K562 (cell line): Measurements from ENCODE around the gene MYO3B. TPM values are rescaled to one million over a fixed set of nuclear protein-coding genes. Genes with fewer than 3 reads are reported as not detected.
A peak's percentile ranks its signal among the peaks of the same experiment; 100 is the strongest.

Experiments
- ATAC-seq: fragments of 200-7000 bp; cut with Tn5 transposase; 3 replicates; pipeline ENCODE4 v1.9.1; 2020; ENCODE audit warnings: moderate library complexity
- BruUV-seq: library from RNA; stranded (reverse); fragments of 400-500 nt; replicated peaks from 2 replicates; lab custom pipeline; 2021; lab: Mats Ljungman, UMichigan
- CTCF ChIA-PET: fragments of 300-600 bp; formaldehyde crosslinking; extraction: SDS; loops from one replicate; lab custom pipeline; 2021; ENCODE audit warnings: low intra/inter-chr PET ratio; lab: Yijun Ruan, JAX
- POLR2A ChIA-PET: fragments of 300-600, 350-650 bp; sonication (Branson Sonifier 250); formaldehyde crosslinking; extraction: SDS; loops from one replicate; lab custom pipeline; 2021; ENCODE audit warnings: antibody characterized with exemption, inconsistent platforms; lab: Yijun Ruan, JAX
- DNase-seq, 4 experiments: peaks; one replicate each; pipeline versions ENCODE4 v3.0.0 to v3.0.0-alpha.2; 2011 to 2018; ENCODE audit warnings: low spot score in 3 of 4, mixed read lengths in 3 of 4; ENCODE audit errors: extremely low read depth in 1 of 4
- FAIRE-seq: peaks from 2 replicates; lab custom pipeline; 2011; peaks lifted over from hg19 to GRCh38; lab: Jason Lieb, UNC
- H2AFZ ChIP-seq: 2 replicates; pipeline ENCODE4 v1.6.0; 2011; ENCODE audit warnings: low read depth, low read length, control low read depth, inconsistent platforms
- H3K27ac ChIP-seq: fragments of 200-600 bp; 3 replicates; pipeline ENCODE4 v1.8.0; 2011; ENCODE audit warnings: low read depth, mild to moderate bottlenecking, control low read depth, inconsistent platforms, low read length, moderate library complexity, mixed read lengths; ENCODE audit errors: extremely low read depth
- H3K27me3 ChIP-seq, 2 experiments: fragments of 300-600 bp in 1 of 2; 2 replicates in 1 of 2; 3 replicates in 1 of 2; pipeline versions ENCODE4 v1.6.0 to v1.8.0; 2011; ENCODE audit warnings: inconsistent platforms in 2 of 2, low read length in 2 of 2, mild to moderate bottlenecking in 1 of 2, mixed read lengths in 1 of 2, moderate library complexity in 1 of 2; ENCODE audit not compliant: control insufficient read depth in 2 of 2, insufficient read depth in 2 of 2
- H3K36me3 ChIP-seq: fragments of 300-600 bp; 3 replicates; pipeline ENCODE4 v1.8.0; 2011; ENCODE audit warnings: mild to moderate bottlenecking, low read length, inconsistent platforms; ENCODE audit not compliant: control insufficient read depth, insufficient read depth
- H3K4me1 ChIP-seq, 2 experiments: fragments of 200-600 bp in 1 of 2; replicated peaks in 1 of 2; 2 replicates in 1 of 2; 3 replicates in 1 of 2; pipeline versions ENCODE4 v1.5.1 to v1.8.0; 2011; ENCODE audit warnings: inconsistent platforms in 2 of 2, low read length in 2 of 2, mild to moderate bottlenecking in 1 of 2, mixed read lengths in 1 of 2, moderate library complexity in 1 of 2; ENCODE audit not compliant: control insufficient read depth in 2 of 2, insufficient read depth in 2 of 2
- H3K4me2 ChIP-seq: 2 replicates; pipeline ENCODE4 v1.6.1; 2011; ENCODE audit warnings: low read length, control low read depth, inconsistent platforms, mixed read lengths; ENCODE audit not compliant: insufficient read depth
- H3K4me3 ChIP-seq: fragments of 200-600 bp; sonication (generic), shearing (Covaris generic); 2 replicates; pipeline ENCODE4 v1.5.1; 2016; ENCODE audit warnings: control low read depth, inconsistent platforms
- H3K79me2 ChIP-seq: fragments of 200-600 bp; 3 replicates; pipeline ENCODE4 v1.8.0; 2011; ENCODE audit warnings: low read length, inconsistent platforms; ENCODE audit not compliant: control insufficient read depth, insufficient read depth
- H3K9ac ChIP-seq, 2 experiments: 2 replicates each; pipeline versions ENCODE4 v1.6.0 to v1.6.1; 2011; ENCODE audit warnings: low read depth in 2 of 2, low read length in 2 of 2, control low read depth in 1 of 2, inconsistent platforms in 1 of 2, mild to moderate bottlenecking in 1 of 2, mixed read lengths in 1 of 2; ENCODE audit not compliant: insufficient read depth in 1 of 2
- H3K9me1 ChIP-seq: one replicate; pipeline ENCODE4 v1.6.0; 2011; ENCODE audit warnings: inconsistent platforms, mild to moderate bottlenecking, low read length, moderate library complexity; ENCODE audit not compliant: control insufficient read depth, insufficient read depth
- H3K9me3 ChIP-seq: replicated peaks from 2 replicates; pipeline ENCODE4 v1.5.1; 2011; ENCODE audit warnings: low read depth, low read length, inconsistent platforms; ENCODE audit not compliant: control insufficient read depth, insufficient read depth
- H4K20me1 ChIP-seq: replicated peaks from 2 replicates; pipeline ENCODE4 v1.6.1; 2011; ENCODE audit warnings: low read length, inconsistent platforms, mixed read lengths; ENCODE audit not compliant: control insufficient read depth, insufficient read depth
- C11orf30 ChIP-seq: fragments of 450-650 bp; IDR thresholded peaks from 2 replicates; pipeline ENCODE4 v1.6.1; 2016; ENCODE audit warnings: low read depth, mild to moderate bottlenecking
- GTF2A2 ChIP-seq: IDR thresholded peaks from 2 replicates; pipeline ENCODE4 v1.6.1; 2016; ENCODE audit warnings: mild to moderate bottlenecking, missing genetic modification characterization, missing compliant biosample characterization
- ILF3 ChIP-seq: fragments of 450-650 bp; IDR thresholded peaks from 2 replicates; pipeline ENCODE4 v1.6.1; 2018; ENCODE audit warnings: antibody characterized with exemption, mild to moderate bottlenecking, moderate library complexity, borderline replicate concordance
- MAFG ChIP-seq: fragments of 450-650 bp; conservative IDR thresholded peaks from 2 replicates; pipeline ENCODE4 v1.6.1; 2016; ENCODE audit warnings: missing genetic modification characterization, missing compliant biosample characterization
- MTF1 ChIP-seq: fragments of 250-450 bp; sonication (Bioruptor Pico); IDR thresholded peaks from 2 replicates; pipeline ENCODE4 v1.9.0; 2021; ENCODE audit warnings: moderate library complexity, mild to moderate bottlenecking, inconsistent platforms, borderline replicate concordance
- NR3C1 ChIP-seq: sonication (generic); formaldehyde crosslinking; IDR thresholded peaks from 2 replicates; pipeline ENCODE4 v1.8.1; 2022; ENCODE audit warnings: missing genetic modification reagents
- POLR2G ChIP-seq: fragments of 200-400 bp; formaldehyde crosslinking; IDR thresholded peaks from 2 replicates; pipeline ENCODE4 v1.6.1; 2017; ENCODE audit warnings: low read depth, mild to moderate bottlenecking, antibody characterized with exemption, low read length, moderate library complexity
- SRSF9 ChIP-seq: fragments of 200-400 bp; formaldehyde crosslinking; IDR thresholded peaks from 2 replicates; pipeline ENCODE4 v1.6.1; 2017; ENCODE audit warnings: low read depth, low read length, borderline replicate concordance
- YBX1 ChIP-seq: fragments of 450-650 bp; IDR thresholded peaks from 2 replicates; pipeline ENCODE4 v1.7.1; 2016; ENCODE audit warnings: mild to moderate bottlenecking
- ZKSCAN3 ChIP-seq: fragments of 250-450 bp; sonication (Bioruptor Pico); IDR thresholded peaks from 2 replicates; pipeline ENCODE4 v1.4.0; 2020
- ZNF316 ChIP-seq: fragments of 450-650 bp; IDR thresholded peaks from 2 replicates; pipeline ENCODE4 v1.6.1; 2016
- ZNF444 ChIP-seq: fragments of 250-450 bp; sonication (Bioruptor Pico); IDR thresholded peaks from 2 replicates; pipeline ENCODE4 v1.4.0; 2020; ENCODE audit warnings: mild to moderate bottlenecking, moderate library complexity
- WGBS: fragments of 100-300 bp; shearing (Covaris generic); methylation state at CpG from one replicate; pipeline ENCODE4 v1.1.6; 2016; ENCODE audit warnings: low coverage, mixed read lengths; ENCODE audit not compliant: insufficient coverage; ENCODE audit errors: missing lambda C conversion rate; 5-methylcytosine and 5-hydroxymethylcytosine counted together
- in situ Hi-C: fragments of 300-500 bp; cut with MboI; formaldehyde crosslinking; loops from 4 replicates; pipeline ENCODE4 v1.15.0; 2018; ENCODE audit warnings: inconsistent platforms, mixed read lengths
- intact Hi-C: fragments of 100-400 bp; cut with micrococcal nuclease; formaldehyde crosslinking; loops from 2 replicates; pipeline ENCODE4 v1.14.2; 2022
- polyA plus RNA-seq, 8 experiments: library from polyadenylated mRNA; depleted of rRNA in 4 of 8; stranded (reverse) in 5 of 8; unstranded in 3 of 8; fragments of >200 nt; fragmentation: Nextera tagmentation in 2 of 8; fragmentation: Illumina TruSeq in 1 of 8; extraction: Ambion mirVana in 2 of 8; extraction: Trizol in 1 of 8; gene quantifications; 2 replicates each; pipeline versions ENCODE4 v1.2.1 to v1.2.3, GENCODE V29; 2011 to 2014; ENCODE audit warnings: inconsistent platforms in 1 of 8, missing spikeins in 1 of 8
- total RNA-seq, 7 experiments: library from RNA; depleted of rRNA in 6 of 7; stranded (reverse); fragments of >200 nt in 6 of 7; fragmentation: Illumina TruSeq in 2 of 7; extraction: Trizol in 2 of 7; gene quantifications; 2 replicates each; pipeline versions ENCODE4 v1.2.1 to v1.2.3, GENCODE V29; 2011 to 2021; ENCODE audit warnings: low replicate concordance in 1 of 7

MYO3B gene
- total and polyA plus RNA-seq, 9 of the 15 experiments (the other 6 are each of a cell fraction or from before 2014, with no cell fraction given): 2.7 to 6.5 (median 3.6) TPM

DNA sequence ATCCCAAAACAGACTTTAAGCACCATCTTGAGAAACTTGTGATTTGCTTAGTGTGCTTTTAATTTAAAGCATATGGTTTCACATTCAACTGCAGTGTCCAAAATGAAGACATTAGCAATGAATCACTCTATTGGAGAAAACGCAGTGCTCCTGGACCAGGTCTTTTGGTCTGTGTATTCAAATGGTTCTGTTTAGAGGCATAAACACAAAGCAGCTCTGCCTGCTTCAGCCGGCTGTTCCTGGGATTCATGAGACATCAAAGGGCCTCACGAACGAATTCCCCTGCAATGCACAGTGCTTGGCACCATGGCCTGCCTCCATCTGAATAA, 420.1 kb downstream of the MYO3B start:
- H3K27ac ChIP-seq: no peak overlapping the region
- FAIRE-seq: no peak
- ChIA-PET POLR2A (interaction anchor here (1.2 to 1.5 kb wide), 2 partner anchors 15 to 82 kb away, joined by 4 to 5 read pairs; no protein-coding TSS in a partner anchor), CTCF (no interaction called here)
- in situ Hi-C loops (no loop called here), intact Hi-C loops (no loop called here)
- no peak overlapping the region for H3K4me3 ChIP-seq
- no peak for TF ChIP-seq ZNF444
- TF ChIP-seq SRSF9: no peak
- TF ChIP-seq GTF2A2: no peak
- TF ChIP-seq YBX1: no peak
- no peak for TF ChIP-seq MTF1
- H4K20me1 ChIP-seq: no peaks in the 10 kb centered on the region
- H3K36me3 ChIP-seq: no peaks in the 10 kb centered on the region
- no peak for DNase-seq
- H2AFZ ChIP-seq: no peak overlapping the region
- no peak overlapping the region for H3K4me2 ChIP-seq
- peaks cover 2 to 13% of the 10 kb centered on the region in 2 experiments; a peak in 3 of 5 replicates for H3K27me3 ChIP-seq
- BruUV-seq: no TSS peak
- no peaks in the 10 kb centered on the region for H3K79me2 ChIP-seq
- H3K9me3 ChIP-seq: no peaks in the 10 kb centered on the region
- H3K9ac ChIP-seq: no peak overlapping the region
- H3K9me1 ChIP-seq: no peaks in the 10 kb centered on the region
- 9% methylated on average over 4 of the region's 4 CpGs for WGBS
- H3K4me1 ChIP-seq: no peaks in the 10 kb centered on the region
- no peak for ATAC-seq

- intact Hi-C loops: no loop called here
- BruUV-seq: no TSS peak
- Histone ChIP-seq H3K4me2 (no peak overlapping the region), H4K20me1 (no peaks in the 10 kb centered on the region), H3K4me1 (no peaks in the 10 kb centered on the region), H3K36me3 (no peaks in the 10 kb centered on the region), H3K9ac (no peak overlapping the region), H3K27ac (no peak overlapping the region), H3K79me2 (no peaks in the 10 kb centered on the region), H3K27me3 (peaks cover 2 to 10% of the 10 kb centered on the region in 2 experiments; a peak in 3 of 5 replicates), H2AFZ (no peak overlapping the region), H3K9me3 (no peaks in the 10 kb centered on the region), H3K4me3 (no peak overlapping the region), H3K9me1 (no peaks in the 10 kb centered on the region)
- TF ChIP-seq ZNF316 (peak; percentile 75), NR3C1 (CRISPR knock-in tag) (no peak), MAFG (tag) (peak; percentile 69), POLR2G (no peak), C11orf30 (peak; percentile 74; the same call in 1 of the 2 replicates), ILF3 (no peak), ZKSCAN3 (CRISPR knock-in tag) (no peak)
- CTCF ChIA-PET: no interaction called here
- ATAC-seq (no peak), DNase-seq (no peak), FAIRE-seq (no peak)
- in situ Hi-C loops: no loop called here
- POLR2A ChIA-PET: interaction anchor here (1.7 kb wide), 1 partner anchor 13 kb away, joined by 4 read pairs; no protein-coding TSS in a partner anchor
- WGBS: 11% methylated on average over 2 of the region's 2 CpGs
Observed at GRCh38 chr2:170601489-170601888, 423.5 kb downstream of the MYO3B start.
